HG03575 (cell line): Measurements from ENCODE around the gene TTC17.
"Not testable (repeated sequence)": the region's sequence is repeated elsewhere in the genome, so short reads cannot be mapped to it uniquely, and the experiment has no call there.

Experiments
- ATAC-seq: cut with Tn5 transposase; IDR thresholded peaks from one replicate; pipeline ENCODE4 v1.9.1; 2021; ENCODE audit not compliant: unreplicated experiment, insufficient number of reproducible peaks, low FRiP score; ENCODE audit errors: extremely low read depth

Gene TTC17, protein sequence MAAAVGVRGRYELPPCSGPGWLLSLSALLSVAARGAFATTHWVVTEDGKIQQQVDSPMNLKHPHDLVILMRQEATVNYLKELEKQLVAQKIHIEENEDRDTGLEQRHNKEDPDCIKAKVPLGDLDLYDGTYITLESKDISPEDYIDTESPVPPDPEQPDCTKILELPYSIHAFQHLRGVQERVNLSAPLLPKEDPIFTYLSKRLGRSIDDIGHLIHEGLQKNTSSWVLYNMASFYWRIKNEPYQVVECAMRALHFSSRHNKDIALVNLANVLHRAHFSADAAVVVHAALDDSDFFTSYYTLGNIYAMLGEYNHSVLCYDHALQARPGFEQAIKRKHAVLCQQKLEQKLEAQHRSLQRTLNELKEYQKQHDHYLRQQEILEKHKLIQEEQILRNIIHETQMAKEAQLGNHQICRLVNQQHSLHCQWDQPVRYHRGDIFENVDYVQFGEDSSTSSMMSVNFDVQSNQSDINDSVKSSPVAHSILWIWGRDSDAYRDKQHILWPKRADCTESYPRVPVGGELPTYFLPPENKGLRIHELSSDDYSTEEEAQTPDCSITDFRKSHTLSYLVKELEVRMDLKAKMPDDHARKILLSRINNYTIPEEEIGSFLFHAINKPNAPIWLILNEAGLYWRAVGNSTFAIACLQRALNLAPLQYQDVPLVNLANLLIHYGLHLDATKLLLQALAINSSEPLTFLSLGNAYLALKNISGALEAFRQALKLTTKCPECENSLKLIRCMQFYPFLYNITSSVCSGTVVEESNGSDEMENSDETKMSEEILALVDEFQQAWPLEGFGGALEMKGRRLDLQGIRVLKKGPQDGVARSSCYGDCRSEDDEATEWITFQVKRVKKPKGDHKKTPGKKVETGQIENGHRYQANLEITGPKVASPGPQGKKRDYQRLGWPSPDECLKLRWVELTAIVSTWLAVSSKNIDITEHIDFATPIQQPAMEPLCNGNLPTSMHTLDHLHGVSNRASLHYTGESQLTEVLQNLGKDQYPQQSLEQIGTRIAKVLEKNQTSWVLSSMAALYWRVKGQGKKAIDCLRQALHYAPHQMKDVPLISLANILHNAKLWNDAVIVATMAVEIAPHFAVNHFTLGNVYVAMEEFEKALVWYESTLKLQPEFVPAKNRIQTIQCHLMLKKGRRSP

GRCh38 chr11:43358801-43359421 lies at the start of gene TTC17:
TTC17 (plus strand) TSS chr11:43358920; CDS start chr11:43358955, 35 bp downstream.
- ATAC-seq = peak; percentile 67

DNA sequence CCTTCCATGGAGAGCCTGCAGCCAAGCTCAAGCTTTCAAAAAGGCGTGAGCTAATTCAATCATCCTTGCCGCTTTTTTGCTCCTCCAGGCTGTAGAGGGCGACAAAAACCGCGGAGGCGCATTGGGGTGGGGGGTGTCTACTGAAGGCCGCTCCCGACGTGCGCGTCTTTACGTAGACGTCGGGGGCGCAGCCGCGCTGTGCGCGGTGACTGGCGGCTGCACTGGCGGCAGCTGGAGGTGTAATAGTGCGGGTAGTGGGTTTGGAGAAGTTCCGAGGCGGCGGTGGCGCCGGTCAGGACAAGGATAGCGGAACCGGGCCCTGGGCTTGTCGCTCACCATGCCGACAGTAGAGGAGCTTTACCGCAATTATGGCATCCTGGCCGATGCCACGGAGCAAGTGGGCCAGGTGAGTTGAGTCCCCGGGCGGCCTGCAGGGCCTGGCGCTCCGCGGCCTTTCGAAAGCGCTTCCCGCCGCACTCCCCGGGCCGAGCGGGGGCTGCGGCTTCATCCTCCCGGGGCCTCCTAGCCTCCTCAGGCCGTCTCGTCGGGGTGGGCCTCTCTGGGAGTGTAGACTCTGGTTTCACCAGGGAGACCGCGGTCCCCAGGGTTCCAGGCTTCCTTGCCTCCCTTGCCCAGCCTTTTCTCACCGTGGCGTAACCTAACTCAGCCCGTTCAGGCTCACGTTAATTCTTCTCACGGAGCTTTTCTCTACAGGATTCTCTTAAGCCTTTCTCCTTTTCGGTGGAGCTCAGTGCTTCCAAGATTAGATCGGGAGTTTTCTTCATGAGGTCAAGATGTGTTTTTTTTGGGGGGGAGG lies 46.7 kb upstream of the TTC17 start, which contains the start of gene API5:
Gene API5, plus strand, starts transcription at position 206 of the 817 bp plus-strand sequence. Its CDS starts 132 bp downstream, at position 338.
- ATAC-seq = peak; percentile 90

- no peak for ATAC-seq
These were observed 42.8 kb upstream of the TTC17 start for GRCh38 chr11:43315966-43316365.

GRCh38 chr11:43316451-43316850 lies 42.3 kb upstream of the TTC17 start:
- no peak for ATAC-seq

DNA sequence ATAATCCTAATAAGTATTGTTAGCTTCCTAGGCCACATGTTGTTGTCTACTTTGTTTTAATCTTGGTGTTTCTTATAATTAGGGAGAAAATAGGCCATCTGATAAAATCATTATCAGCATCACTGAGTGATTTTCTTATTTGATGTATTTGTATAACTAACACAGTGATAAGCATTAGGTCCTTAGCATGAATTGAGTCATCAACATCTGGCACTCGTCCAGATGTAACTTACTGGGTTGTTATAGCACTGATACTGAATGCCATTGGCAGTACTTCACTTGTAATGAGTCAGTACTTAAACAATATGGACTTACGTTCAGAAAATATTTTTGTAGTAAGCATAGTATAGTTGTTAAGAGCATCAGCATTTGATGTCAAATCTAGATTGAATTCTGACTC lies 30.7 kb upstream of the TTC17 start:
- ATAC-seq = no peak

GRCh38 chr11:43328482-43328881 lies 30.2 kb upstream of the TTC17 start:
- no peak for ATAC-seq

DNA sequence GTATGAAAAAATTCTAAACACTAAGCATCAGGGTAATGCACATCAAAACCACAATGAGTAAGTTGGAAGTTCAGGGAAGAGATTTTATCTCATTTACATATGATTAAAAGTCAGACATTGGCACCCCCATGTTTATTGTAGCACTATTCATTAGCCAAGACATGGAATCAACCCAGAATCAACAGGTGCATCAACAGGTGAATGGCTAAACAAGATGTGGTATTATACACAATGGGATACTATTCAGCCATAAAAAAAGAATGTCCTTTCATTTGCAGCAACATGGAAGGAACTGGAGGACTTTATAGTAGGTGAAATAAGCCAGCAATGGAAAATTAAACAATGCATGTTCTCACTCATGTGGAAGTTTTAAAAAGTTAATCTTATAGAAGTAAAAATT lies 17.6 kb upstream of the TTC17 start:
- ATAC-seq = no peak

DNA sequence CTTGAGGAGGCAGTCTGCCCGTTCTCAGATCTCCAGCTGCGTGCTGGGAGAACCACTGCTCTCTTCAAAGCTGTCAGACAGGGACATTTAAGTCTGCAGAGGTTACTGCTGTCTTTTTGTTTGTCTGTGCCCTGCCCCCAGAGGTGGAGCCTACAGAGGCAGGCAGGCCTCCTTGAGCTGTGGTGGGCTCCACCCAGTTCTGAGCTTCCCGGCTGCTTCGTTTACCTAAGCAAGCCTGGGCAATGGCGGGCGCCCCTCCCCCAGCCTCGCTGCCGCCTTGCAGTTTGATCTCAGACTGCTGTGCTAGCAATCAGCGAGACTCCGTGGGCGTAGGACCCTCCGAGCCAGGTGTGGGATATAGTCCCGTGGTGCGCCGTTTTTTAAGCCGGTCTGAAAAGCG lies 7.3 kb upstream of the TTC17 start:
- ATAC-seq = not testable (repeated sequence)

DNA sequence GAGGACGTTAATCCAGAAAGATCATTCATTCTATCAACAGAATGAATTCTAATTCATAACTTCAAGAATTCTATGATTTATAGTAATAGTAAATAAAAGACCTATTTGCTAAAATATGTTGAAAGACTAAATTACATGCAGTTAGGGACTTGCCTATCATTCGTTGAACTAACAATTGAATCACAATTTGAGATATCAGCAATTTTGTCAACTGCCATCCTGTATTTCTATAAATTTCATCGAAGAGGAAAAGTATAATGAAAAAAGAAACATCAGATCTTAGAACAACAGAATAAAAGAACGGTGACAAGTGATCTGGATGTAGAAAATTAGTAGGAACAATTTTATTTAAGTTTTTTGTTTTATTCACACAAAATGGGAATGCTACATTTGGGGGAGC lies 4.4 kb upstream of the TTC17 start:
- ATAC-seq = no peak

GRCh38 chr11:43356336-43356735 lies 2.4 kb upstream of the TTC17 start:
- no peak for ATAC-seq

DNA sequence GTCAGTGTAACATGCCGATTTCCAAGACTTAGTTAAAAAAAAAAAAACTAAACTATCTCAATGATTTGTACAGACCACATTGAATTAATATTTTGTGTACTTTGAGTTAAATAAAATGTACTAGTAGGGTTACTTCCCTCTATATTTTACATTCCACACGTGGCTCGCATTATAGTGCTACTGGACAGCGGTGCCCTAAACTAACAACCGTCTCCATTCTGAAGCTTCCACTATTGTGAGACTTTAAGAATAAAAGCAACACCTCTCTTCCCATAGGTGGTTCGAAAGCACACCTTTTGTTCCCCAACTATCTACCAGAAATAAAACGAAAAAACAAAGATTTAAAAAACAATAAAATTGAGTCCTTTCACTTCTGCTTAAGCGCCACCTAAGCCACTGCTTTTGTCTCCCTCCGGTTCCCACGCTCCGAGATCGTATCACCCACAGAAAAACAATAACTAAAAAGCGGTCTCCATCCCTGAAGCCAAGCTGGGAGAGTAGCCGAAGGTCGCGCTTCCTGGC lies 380 bp upstream of the TTC17 start:
- ATAC-seq = no peak

DNA sequence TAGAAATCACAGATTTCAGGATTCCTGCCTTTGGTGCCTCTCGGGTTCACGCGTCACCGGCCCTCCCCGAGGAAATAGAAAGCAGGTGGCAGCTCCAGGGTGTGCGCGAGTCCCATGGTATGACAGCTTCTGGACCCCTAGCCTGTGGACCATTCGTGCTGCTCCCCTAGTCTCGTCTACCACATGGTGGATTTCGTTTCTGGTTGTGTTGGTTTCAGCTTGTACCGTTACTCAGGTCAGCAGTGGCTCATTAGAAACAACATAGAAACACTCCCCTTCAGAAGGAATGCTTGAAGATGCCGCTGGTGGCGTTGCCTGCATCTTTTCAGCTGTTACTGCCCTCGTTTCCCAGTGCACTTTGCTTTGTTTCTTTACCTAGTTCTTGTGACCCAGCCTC lies 700 bp downstream of the TTC17 start:
- peak; percentile 27 for ATAC-seq

- no peak for ATAC-seq
These were observed 1.8 kb downstream of the TTC17 start for GRCh38 chr11:43360361-43361032.

DNA sequence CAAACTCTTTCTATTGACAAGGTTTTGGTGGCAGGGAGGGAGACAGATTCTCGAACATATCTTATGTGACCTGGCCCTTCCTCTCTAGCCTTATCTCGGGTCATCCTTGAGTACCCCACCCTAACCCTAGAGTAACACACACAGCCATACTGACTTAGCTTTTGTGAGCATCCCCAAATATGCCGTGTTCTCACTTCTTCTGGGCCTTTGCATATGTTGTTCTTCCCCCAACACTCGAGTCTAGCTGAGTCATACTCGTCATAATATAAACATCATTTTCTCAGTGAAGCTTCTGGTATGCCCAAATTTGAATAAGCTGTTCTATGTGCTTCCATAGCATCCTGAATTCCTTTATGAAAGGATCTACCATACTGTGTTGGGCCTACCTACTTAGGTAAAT lies 8.0 kb downstream of the TTC17 start:
- no peak for ATAC-seq

GRCh38 chr11:43367382-43368178 lies 8.9 kb downstream of the TTC17 start:
- no peak for ATAC-seq

DNA sequence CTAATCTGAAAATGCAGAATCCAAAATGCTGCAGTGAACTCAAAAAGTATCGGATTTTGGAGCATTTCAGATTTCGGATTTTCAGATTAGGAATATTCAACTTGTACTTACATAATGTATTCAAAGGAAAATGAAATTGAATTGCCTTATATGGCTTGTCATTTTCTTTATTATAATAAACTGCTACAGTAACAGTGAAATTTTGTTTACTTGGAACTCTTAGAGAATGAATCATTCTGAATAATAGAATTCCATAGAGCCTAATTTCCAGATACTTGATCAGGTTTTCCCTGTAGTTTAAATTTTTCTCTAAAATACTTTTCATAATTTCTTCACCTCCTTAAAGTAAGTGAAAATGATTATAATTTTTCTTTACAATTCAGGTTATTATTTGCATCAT lies 17.3 kb downstream of the TTC17 start:
- ATAC-seq = no peak

DNA sequence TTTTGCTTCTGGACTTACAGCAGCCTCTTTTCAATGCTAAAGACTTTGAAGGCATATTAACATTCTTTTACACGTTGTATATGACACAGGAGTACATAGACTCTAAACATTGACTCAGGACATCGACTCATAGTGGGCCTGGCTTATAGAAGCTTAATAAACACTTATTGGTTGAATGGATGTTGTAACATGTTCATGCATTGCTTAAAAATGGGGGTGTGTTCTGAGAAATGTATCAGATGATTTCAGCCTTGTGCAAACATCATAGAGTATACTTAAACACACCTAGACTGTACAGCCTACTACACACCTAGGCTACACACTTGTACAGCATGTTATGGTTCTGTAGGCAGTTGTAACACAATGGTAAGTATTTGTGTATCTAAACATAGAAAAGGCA lies 17.9 kb downstream of the TTC17 start:
- no peak for ATAC-seq
